ENCODE data around the gene BANK1. TPM values are rescaled to one million over a fixed set of nuclear protein-coding genes. Genes with fewer than 3 reads are reported as not detected.

BANK1 gene
- total and polyA plus RNA-seq, 2 of the 8 experiments (the other 6 are each of a cell fraction or from before 2014, with no cell fraction given), result 0.59 to 0.93 TPM

DNA sequence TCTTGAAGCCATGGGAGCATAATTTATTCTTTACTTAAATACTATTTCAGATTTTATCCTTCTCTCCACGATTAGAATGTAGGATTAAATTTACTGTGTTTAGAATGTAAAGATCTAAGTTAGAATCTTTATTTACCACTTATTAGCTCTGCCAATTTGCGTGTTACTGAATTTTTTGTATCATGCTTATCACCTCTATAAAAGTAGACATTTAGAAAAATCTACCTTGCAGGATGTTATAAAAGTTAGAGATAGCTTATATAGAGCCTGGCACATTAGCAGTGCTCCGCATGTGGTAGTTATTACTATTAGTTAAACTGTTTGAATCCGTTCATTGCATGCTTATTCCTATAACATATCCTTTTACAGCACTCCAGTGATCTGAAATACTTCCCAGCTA lies 97.9 kb downstream of the BANK1 start:
- no peaks in the 10 kb centered on the region for H4K20me1 ChIP-seq (replicated peaks in 1 of 2; ENCODE audit: control insufficient read depth in 1 of 2, insufficient read depth in 2 of 2, low read length in 2 of 2)
- H3K4me1 ChIP-seq (replicated peaks in 1 of 4; ENCODE audit: control insufficient read depth in 3 of 4, insufficient read depth in 4 of 4, low read length in 3 of 4), result no peaks in the 10 kb centered on the region
- FAIRE-seq (no peak), DNase-seq (ENCODE audit: low read depth in 1 of 2, low spot score in 2 of 2) (no peak)
- no peak overlapping the region for H2BK12ac ChIP-seq (ENCODE audit: low read depth, low read length)
- no peak overlapping the region for H2BK120ac ChIP-seq (replicated peaks; ENCODE audit: low read depth, low read length)
- no peak overlapping the region for H3K4me3 ChIP-seq (ENCODE audit: extremely low read depth in 1 of 4, insufficient read depth in 2 of 4, low read depth in 3 of 4, low read length in 4 of 4)
- no peaks in the 10 kb centered on the region for H3K79me1 ChIP-seq (ENCODE audit: low read depth, low read length)
- ChIA-PET CTCF (ENCODE audit: partially characterized antibody) (interaction anchor here (0.6 kb wide), 1 partner anchor 268 kb away, joined by 3 read pairs; no protein-coding TSS in a partner anchor), POLR2A (ENCODE audit: partially characterized antibody) (no interaction called here)
- H3K4me2 ChIP-seq (ENCODE audit: insufficient read depth in 1 of 2, low read depth in 2 of 2, low read length in 2 of 2), result no peak overlapping the region
- no peak overlapping the region for H3K14ac ChIP-seq (ENCODE audit: insufficient read length)
- H4K91ac ChIP-seq (replicated peaks; ENCODE audit: insufficient read length, low read length), result no peak overlapping the region
- no peak overlapping the region for H3K56ac ChIP-seq (replicated peaks; ENCODE audit: insufficient read length, low read depth, low read length)
- H3K4ac ChIP-seq (replicated peaks; ENCODE audit: insufficient read length, low read depth, low read length), result no peak overlapping the region
- H3K23ac ChIP-seq (ENCODE audit: insufficient read length), result no peak overlapping the region
- no peak overlapping the region for H2BK5ac ChIP-seq (ENCODE audit: low read depth, low read length)
- no peaks in the 10 kb centered on the region for H3K27me3 ChIP-seq (replicated peaks in 1 of 4; ENCODE audit: control insufficient read depth in 3 of 4, extremely low read depth in 1 of 4, insufficient read depth in 3 of 4, low read length in 3 of 4)
- H4K5ac ChIP-seq (ENCODE audit: insufficient read length, low read depth, low read length), result no peak overlapping the region
- H2AFZ ChIP-seq (ENCODE audit: low read length), result peak overlapping the region; percentile 94
- H4K8ac ChIP-seq (ENCODE audit: extremely low read depth, insufficient read depth, low read length), result no peak overlapping the region
- no peak overlapping the region for H2AK5ac ChIP-seq (ENCODE audit: low read depth, low read length)
- no peaks in the 10 kb centered on the region for H3K36me3 ChIP-seq (ENCODE audit: control insufficient read depth in 2 of 4, insufficient read depth in 4 of 4, low read length in 3 of 4)
- H2BK15ac ChIP-seq (ENCODE audit: low read length), result no peak overlapping the region
- 87% methylated on average over 4 of the region's 4 CpGs; no CpG with 5 or more reads in 1 of the 2 experiments for WGBS, 2 experiments (ENCODE audit: extremely low coverage in 1 of 2, insufficient coverage in 1 of 2, insufficient read length in 1 of 2, insufficient replicate concordance in 2 of 2, low coverage in 1 of 2, low lambda C conversion rate in 2 of 2, missing lambda C conversion rate in 1 of 2)
- no peak overlapping the region for H3K27ac ChIP-seq (ENCODE audit: low read depth, low read length)
- no peaks in the 10 kb centered on the region for H3K79me2 ChIP-seq (ENCODE audit: control insufficient read depth in 1 of 2, insufficient read depth in 2 of 2, low read length in 2 of 2)
- H3K9ac ChIP-seq (replicated peaks in 1 of 4; ENCODE audit: extremely low read depth in 1 of 4, low read depth in 3 of 4, low read length in 3 of 4), result no peak overlapping the region
- no peak for TF ChIP-seq CHD1 (IDR thresholded peaks at IDR 0.05; ENCODE audit: low read depth, low read length)
- TF ChIP-seq RNF2 (IDR thresholded peaks at IDR 0.05; ENCODE audit: borderline replicate concordance, low read depth, low read length, missing control alignments, poor library complexity, severe bottlenecking), result no peak
- TF ChIP-seq, protein P1, sequence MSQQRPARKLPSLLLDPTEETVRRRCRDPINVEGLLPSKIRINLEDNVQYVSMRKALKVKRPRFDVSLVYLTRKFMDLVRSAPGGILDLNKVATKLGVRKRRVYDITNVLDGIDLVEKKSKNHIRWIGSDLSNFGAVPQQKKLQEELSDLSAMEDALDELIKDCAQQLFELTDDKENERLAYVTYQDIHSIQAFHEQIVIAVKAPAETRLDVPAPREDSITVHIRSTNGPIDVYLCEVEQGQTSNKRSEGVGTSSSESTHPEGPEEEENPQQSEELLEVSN (IDR thresholded peaks at IDR 0.05), result no peak
- TF ChIP-seq SP2 (IDR thresholded peaks at IDR 0.05; ENCODE audit: low read length), result no peak
- H2BK20ac ChIP-seq (ENCODE audit: low read length), result no peak overlapping the region
- no peaks in the 10 kb centered on the region for H3K23me2 ChIP-seq (ENCODE audit: low read depth, low read length)
- H3K18ac ChIP-seq (ENCODE audit: extremely low read depth, low read length), result no peak overlapping the region
- no peaks in the 10 kb centered on the region for H3K9me3 ChIP-seq (ENCODE audit: insufficient read depth in 2 of 2, low read depth in 1 of 2, low read length in 1 of 2)
